H1 (cell line): ENCODE data around the gene CLCN5. TPM values are rescaled to one million over a fixed set of nuclear protein-coding genes. Genes with fewer than 3 reads are reported as not detected.

ENCODE experiments used
- CTCF ChIA-PET: fragments of 300-600 bp; sonication (Branson Sonifier 250); formaldehyde crosslinking; loops from one replicate; lab custom pipeline; 2021; ENCODE audit not compliant: partially characterized antibody; lab: Charles Lee
- POLR2A ChIA-PET: fragments of 300-600 bp; sonication (Branson Sonifier 250); formaldehyde crosslinking; loops from one replicate; lab custom pipeline; 2021; ENCODE audit warnings: inconsistent platforms; ENCODE audit not compliant: partially characterized antibody; lab: Charles Lee
- DNase-seq, 2 experiments: peaks; one replicate each; pipeline versions ENCODE4 v3.0.0 to v3.0.0-alpha.2; 2010 to 2022; ENCODE audit warnings: low spot score in 2 of 2, low read depth in 1 of 2, mixed read lengths in 1 of 2
- FAIRE-seq: peaks from 2 replicates; lab custom pipeline; 2011; peaks lifted over from hg19 to GRCh38; lab: Jason Lieb, UNC
- H2AFZ ChIP-seq: 2 replicates; pipeline ENCODE4 v1.8.1; 2012; ENCODE audit warnings: low read length, inconsistent platforms
- H2AK5ac ChIP-seq: 2 replicates; pipeline ENCODE4 v1.6.1; 2013; ENCODE audit warnings: low read depth, low read length
- H2BK120ac ChIP-seq: replicated peaks from 2 replicates; pipeline ENCODE3; 2013; ENCODE audit warnings: low read depth, low read length, inconsistent platforms
- H2BK12ac ChIP-seq: 2 replicates; pipeline ENCODE4 v1.6.1; 2013; ENCODE audit warnings: low read depth, low read length
- H2BK15ac ChIP-seq: 2 replicates; pipeline ENCODE4 v1.6.1; 2013; ENCODE audit warnings: low read length
- H2BK20ac ChIP-seq: 2 replicates; pipeline ENCODE4 v1.6.1; 2013; ENCODE audit warnings: low read length
- H2BK5ac ChIP-seq: 2 replicates; pipeline ENCODE4 v1.6.1; 2013; ENCODE audit warnings: low read depth, low read length
- H3K14ac ChIP-seq: 2 replicates; pipeline ENCODE4 v1.6.1; 2013; ENCODE audit warnings: inconsistent platforms; ENCODE audit not compliant: insufficient read length
- H3K18ac ChIP-seq: 2 replicates; pipeline ENCODE4 v1.6.1; 2013; ENCODE audit warnings: low read length; ENCODE audit errors: extremely low read depth
- H3K23ac ChIP-seq: 2 replicates; pipeline ENCODE4 v1.6.1; 2013; ENCODE audit warnings: inconsistent platforms; ENCODE audit not compliant: insufficient read length
- H3K23me2 ChIP-seq: 2 replicates; pipeline ENCODE4 v1.6.1; 2013; ENCODE audit warnings: low read depth, low read length
- H3K27ac ChIP-seq: 2 replicates; pipeline ENCODE4 v1.6.1; 2011; ENCODE audit warnings: low read depth, low read length, inconsistent platforms
- H3K27me3 ChIP-seq, 4 experiments: replicated peaks in 1 of 4; 1 replicate in 1 of 4; 2 replicates in 3 of 4; pipeline versions ENCODE4 v1.6.1 to v1.8.1; 2011 to 2013; ENCODE audit warnings: low read length in 3 of 4, mild to moderate bottlenecking in 3 of 4, inconsistent platforms in 2 of 4, mixed read lengths in 2 of 4, moderate library complexity in 1 of 4; ENCODE audit not compliant: control insufficient read depth in 3 of 4, insufficient read depth in 3 of 4; ENCODE audit errors: extremely low read depth in 1 of 4
- H3K36me3 ChIP-seq, 4 experiments: 2 replicates each; pipeline versions ENCODE4 v1.6.1 to v1.8.1; 2011 to 2013; ENCODE audit warnings: mild to moderate bottlenecking in 4 of 4, low read length in 3 of 4, moderate library complexity in 2 of 4, control low read depth in 1 of 4, inconsistent platforms in 1 of 4; ENCODE audit not compliant: insufficient read depth in 4 of 4, control insufficient read depth in 2 of 4
- H3K4ac ChIP-seq: replicated peaks from 2 replicates; pipeline ENCODE3; 2013; ENCODE audit warnings: low read length, low read depth, mixed read lengths, inconsistent platforms; ENCODE audit not compliant: insufficient read length
- H3K4me1 ChIP-seq, 4 experiments: replicated peaks in 1 of 4; 1 replicate in 1 of 4; 2 replicates in 3 of 4; pipeline versions ENCODE4 v1.6.1 to v1.8.1; 2011 to 2013; ENCODE audit warnings: low read length in 3 of 4, inconsistent platforms in 2 of 4, mixed read lengths in 1 of 4; ENCODE audit not compliant: insufficient read depth in 4 of 4, control insufficient read depth in 3 of 4
- H3K4me2 ChIP-seq, 2 experiments: 2 replicates each; pipeline versions ENCODE4 v1.6.1 to v1.8.1; 2011 to 2013; ENCODE audit warnings: low read depth in 2 of 2, low read length in 2 of 2, control low read depth in 1 of 2, inconsistent platforms in 1 of 2, mild to moderate bottlenecking in 1 of 2; ENCODE audit not compliant: insufficient read depth in 1 of 2
- H3K4me3 ChIP-seq, 4 experiments: fragments of 200-600, 300-600 bp in 1 of 4; sonication (generic), shearing (Covaris generic), sonication (Bioruptor Twin) in 1 of 4; 2 replicates each; pipeline versions ENCODE4 v1.5.1 to v1.8.1; 2011 to 2016; ENCODE audit warnings: low read length in 4 of 4, low read depth in 3 of 4, control low read depth in 2 of 4, inconsistent platforms in 2 of 4, mild to moderate bottlenecking in 2 of 4, mixed read lengths in 1 of 4, moderate library complexity in 1 of 4; ENCODE audit not compliant: insufficient read depth in 2 of 4; ENCODE audit errors: extremely low read depth in 1 of 4
- H3K56ac ChIP-seq: replicated peaks from 2 replicates; pipeline ENCODE3; 2013; ENCODE audit warnings: low read depth, mild to moderate bottlenecking, mixed read lengths, low read length, inconsistent platforms; ENCODE audit not compliant: insufficient read length
- H3K79me1 ChIP-seq: 2 replicates; pipeline ENCODE4 v1.6.1; 2013; ENCODE audit warnings: low read depth, low read length, control low read depth
- H3K79me2 ChIP-seq, 2 experiments: 2 replicates each; pipeline versions ENCODE4 v1.6.1 to v1.8.1; 2012 to 2013; ENCODE audit warnings: low read length in 2 of 2, mild to moderate bottlenecking in 2 of 2, inconsistent platforms in 1 of 2; ENCODE audit not compliant: insufficient read depth in 2 of 2, control insufficient read depth in 1 of 2
- H3K9ac ChIP-seq, 4 experiments: replicated peaks in 1 of 4; 1 replicate in 1 of 4; 2 replicates in 3 of 4; pipeline versions ENCODE4 v1.6.1 to v1.8.1; 2011 to 2013; ENCODE audit warnings: low read depth in 3 of 4, low read length in 3 of 4, control low read depth in 2 of 4, mild to moderate bottlenecking in 2 of 4, moderate library complexity in 2 of 4, inconsistent platforms in 1 of 4; ENCODE audit errors: extremely low read depth in 1 of 4
- H3K9me3 ChIP-seq, 2 experiments: 2 replicates each; pipeline versions ENCODE4 v1.6.1 to v1.8.1; 2012 to 2013; ENCODE audit warnings: mild to moderate bottlenecking in 2 of 2, moderate library complexity in 2 of 2, control low read depth in 1 of 2, inconsistent platforms in 1 of 2, low read depth in 1 of 2, low read length in 1 of 2, mixed read lengths in 1 of 2; ENCODE audit not compliant: insufficient read depth in 2 of 2
- H4K20me1 ChIP-seq, 2 experiments: replicated peaks in 1 of 2; 2 replicates each; pipeline versions ENCODE3 to v1.8.1; 2011 to 2013; ENCODE audit warnings: inconsistent platforms in 2 of 2, low read length in 2 of 2, mild to moderate bottlenecking in 1 of 2; ENCODE audit not compliant: insufficient read depth in 2 of 2, control insufficient read depth in 1 of 2
- H4K5ac ChIP-seq: 2 replicates; pipeline ENCODE4 v1.6.1; 2013; ENCODE audit warnings: low read length, low read depth, mixed read lengths, inconsistent platforms; ENCODE audit not compliant: insufficient read length
- H4K8ac ChIP-seq: 2 replicates; pipeline ENCODE4 v1.8.0; 2013; ENCODE audit warnings: mild to moderate bottlenecking, moderate library complexity, low read length, inconsistent platforms; ENCODE audit not compliant: insufficient read depth; ENCODE audit errors: extremely low read depth
- H4K91ac ChIP-seq: replicated peaks from 2 replicates; pipeline ENCODE3; 2013; ENCODE audit warnings: low read length, mixed read lengths, inconsistent platforms; ENCODE audit not compliant: insufficient read length
- CREB1 ChIP-seq: IDR thresholded peaks from 2 replicates; pipeline ENCODE4 v1.6.1; 2012; ENCODE audit warnings: inconsistent platforms
- EZH2 ChIP-seq: fragments of 200-600 bp; sonication (generic); IDR thresholded peaks from 2 replicates; pipeline ENCODE4 v1.7.1; 2012; ENCODE audit warnings: low read depth, mild to moderate bottlenecking, moderate library complexity, low read length, inconsistent platforms; ENCODE audit not compliant: severe bottlenecking
- SP2 ChIP-seq: IDR thresholded peaks from 2 replicates; pipeline ENCODE4 v1.6.1; 2012; ENCODE audit warnings: mild to moderate bottlenecking, low read length, inconsistent platforms
- WGBS, 2 experiments: shearing (Covaris generic) in 1 of 2; methylation state at CpG; one replicate each; pipeline versions ENCODE4 v1.1.6 to v1.1.7; 2013 to 2015; ENCODE audit warnings: low lambda C conversion rate in 2 of 2, mixed read lengths in 2 of 2, inconsistent platforms in 1 of 2, low coverage in 1 of 2, missing lambda C conversion rate in 1 of 2; ENCODE audit not compliant: insufficient replicate concordance in 2 of 2, insufficient coverage in 1 of 2, insufficient read length in 1 of 2; ENCODE audit errors: extremely low coverage in 1 of 2, missing lambda C conversion rate in 1 of 2; 5-methylcytosine and 5-hydroxymethylcytosine counted together
- polyA plus RNA-seq, 7 experiments: library from polyadenylated mRNA; depleted of rRNA in 3 of 7; stranded (reverse) in 5 of 7; unstranded in 2 of 7; fragments of >200 nt in 5 of 7; fragments of 200-250 nt in 2 of 7; gene quantifications; 1 replicate in 5 of 7; 2 replicates in 1 of 7; 4 replicates in 1 of 7; pipeline versions ENCODE4 v1.2.1 to v1.2.3, GENCODE V29; 2011 to 2013; ENCODE audit warnings: missing spikeins in 2 of 7, mixed read lengths in 2 of 7
- total RNA-seq: library from RNA; stranded (reverse); fragmentation: NEBNext Ultra II Directional; extraction: Animal tissue kit (Norgen Biotek cat#: 25700); gene quantifications from 2 replicates; pipeline ENCODE4 v1.2.1, GENCODE V29; 2021

The CLCN5 gene
- total and polyA plus RNA-seq, 2 of the 8 experiments (the other 6 are each of a cell fraction or from before 2014, with no cell fraction given) = 4.2 to 9.7 TPM

DNA sequence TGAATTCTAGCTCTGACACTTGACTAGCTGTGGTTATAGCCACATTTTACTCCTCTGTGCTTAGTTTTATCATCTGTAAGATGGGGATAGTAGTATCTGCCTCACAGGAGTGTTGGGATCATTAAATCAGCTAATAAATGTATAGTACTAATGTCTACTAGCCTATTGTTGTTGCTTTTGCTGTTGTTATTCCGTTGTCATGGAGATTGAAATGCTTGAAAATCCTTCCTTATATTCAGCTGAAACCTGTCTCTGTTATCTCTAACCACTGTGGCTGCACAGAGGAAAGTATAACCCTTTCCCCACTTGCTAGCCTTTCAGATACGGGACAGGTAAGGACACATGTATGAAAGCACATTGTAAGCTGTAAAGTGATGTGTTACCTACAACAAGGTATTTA is 33.9 kb downstream of the CLCN5 start:
- Histone ChIP-seq H4K20me1 (peaks cover 0 to 1% of the 10 kb centered on the region in 2 experiments), H4K8ac (no peak overlapping the region), H2AK5ac (no peak overlapping the region), H3K56ac (no peak overlapping the region), H3K18ac (no peak overlapping the region), H3K79me2 (no peaks in the 10 kb centered on the region), H2AFZ (no peak overlapping the region), H3K4me1 (no peaks in the 10 kb centered on the region), H3K9me3 (no peaks in the 10 kb centered on the region), H2BK120ac (no peak overlapping the region), H4K5ac (no peak overlapping the region), H2BK20ac (no peak overlapping the region), H3K4ac (no peak overlapping the region), H3K23ac (no peak overlapping the region), H3K27ac (no peak overlapping the region), H4K91ac (no peak overlapping the region), H3K27me3 (no peaks in the 10 kb centered on the region), H2BK15ac (no peak overlapping the region), H3K9ac (no peak overlapping the region), H2BK5ac (no peak overlapping the region), H3K4me3 (no peak overlapping the region), H2BK12ac (no peak overlapping the region), H3K4me2 (no peak overlapping the region), H3K79me1 (no peaks in the 10 kb centered on the region), H3K36me3 (no peaks in the 10 kb centered on the region), H3K23me2 (no peaks in the 10 kb centered on the region), H3K14ac (no peak overlapping the region)
- no peak for FAIRE-seq
- WGBS, 2 experiments = 87% methylated on average over 2 of the region's 2 CpGs; no CpG with 5 or more reads in 1 of the 2 experiments
- CTCF ChIA-PET = interaction anchor here (1.5 kb wide), 1 partner anchor 36 kb away, joined by 3 read pairs; no protein-coding TSS in a partner anchor
- no peak for DNase-seq
- TF ChIP-seq SP2 (no peak), CREB1 (no peak), EZH2 (no peak)
- POLR2A ChIA-PET = no interaction called here
